Forelimb muscle (tissue), 1 donor: ENCODE results near the gene IL12RB2. TPM values are rescaled to one million over a fixed set of nuclear protein-coding genes. Genes with fewer than 3 reads are reported as not detected.

ENCODE experiments used
- DNase-seq: peaks from one replicate; pipeline ENCODE4 v3.0.0-alpha.2; 2013; ENCODE audit warnings: low read depth
- polyA plus RNA-seq: library from polyadenylated mRNA; unstranded; fragments of 120-200 nt; gene quantifications from one replicate; pipeline ENCODE4 v1.2.1, GENCODE V29; 2013; ENCODE audit not compliant: insufficient read length

The IL12RB2 gene
- polyA plus RNA-seq = 1.0 TPM

- no peak for DNase-seq
Observed at GRCh38 chr1:67307251-67308060, at the start of gene IL12RB2. Gene IL12RB2 (plus strand): TSS chr1:67307873. CDS start chr1:67320369, 12,496 bp downstream.

- no peak for DNase-seq
Observed at GRCh38 chr1:67261680-67262079, 46.0 kb upstream of the IL12RB2 start.

GRCh38 chr1:67262735-67263134 lies 44.9 kb upstream of the IL12RB2 start:
- no peak for DNase-seq

- DNase-seq = no peak
Observed at GRCh38 chr1:67264152-67264551, 43.5 kb upstream of the IL12RB2 start.

GRCh38 chr1:67264899-67265298 lies 42.8 kb upstream of the IL12RB2 start:
- DNase-seq = no peak

- DNase-seq = no peak
Observed at GRCh38 chr1:67269061-67269460, 38.6 kb upstream of the IL12RB2 start.

GRCh38 chr1:67270541-67270940 lies 37.1 kb upstream of the IL12RB2 start:
- no peak for DNase-seq

- no peak for DNase-seq
Observed at GRCh38 chr1:67273591-67273990, 34.1 kb upstream of the IL12RB2 start.

- no peak for DNase-seq
Observed at GRCh38 chr1:67274623-67275325, 32.9 kb upstream of the IL12RB2 start.

GRCh38 chr1:67280696-67281095 lies 27.0 kb upstream of the IL12RB2 start:
- no peak for DNase-seq

- no peak for DNase-seq
Observed at GRCh38 chr1:67281244-67281643, 26.4 kb upstream of the IL12RB2 start.

GRCh38 chr1:67285780-67286488 lies 21.7 kb upstream of the IL12RB2 start:
- no peak for DNase-seq

- no peak for DNase-seq
Observed at GRCh38 chr1:67290236-67290635, 17.4 kb upstream of the IL12RB2 start.

- no peak for DNase-seq
Observed at GRCh38 chr1:67294836-67295617, 12.6 kb upstream of the IL12RB2 start.

- DNase-seq = no peak
Observed at GRCh38 chr1:67298762-67299161, 8.9 kb upstream of the IL12RB2 start.

- no peak for DNase-seq
Observed at GRCh38 chr1:67299296-67299695, 8.4 kb upstream of the IL12RB2 start.

- DNase-seq = no peak
Observed at GRCh38 chr1:67300561-67300960, 7.1 kb upstream of the IL12RB2 start.

GRCh38 chr1:67304023-67304422 lies 3.6 kb upstream of the IL12RB2 start:
- no peak for DNase-seq

GRCh38 chr1:67306547-67306946 lies 1.1 kb upstream of the IL12RB2 start:
- no peak for DNase-seq

GRCh38 chr1:67308136-67308535 lies 463 bp downstream of the IL12RB2 start:
- DNase-seq = no peak

- no peak for DNase-seq
Observed at GRCh38 chr1:67312615-67313014, 4.9 kb downstream of the IL12RB2 start.
